ENCODE results near the gene H19. TPM values are rescaled to one million over a fixed set of nuclear protein-coding genes. Genes with fewer than 3 reads are reported as not detected.
A peak's percentile ranks its signal among the peaks of the same experiment; 100 is the strongest.

The H19 gene
- total and polyA plus RNA-seq, 4 donors, result 49.1 to 1,932 (median 181) TPM

DNA sequence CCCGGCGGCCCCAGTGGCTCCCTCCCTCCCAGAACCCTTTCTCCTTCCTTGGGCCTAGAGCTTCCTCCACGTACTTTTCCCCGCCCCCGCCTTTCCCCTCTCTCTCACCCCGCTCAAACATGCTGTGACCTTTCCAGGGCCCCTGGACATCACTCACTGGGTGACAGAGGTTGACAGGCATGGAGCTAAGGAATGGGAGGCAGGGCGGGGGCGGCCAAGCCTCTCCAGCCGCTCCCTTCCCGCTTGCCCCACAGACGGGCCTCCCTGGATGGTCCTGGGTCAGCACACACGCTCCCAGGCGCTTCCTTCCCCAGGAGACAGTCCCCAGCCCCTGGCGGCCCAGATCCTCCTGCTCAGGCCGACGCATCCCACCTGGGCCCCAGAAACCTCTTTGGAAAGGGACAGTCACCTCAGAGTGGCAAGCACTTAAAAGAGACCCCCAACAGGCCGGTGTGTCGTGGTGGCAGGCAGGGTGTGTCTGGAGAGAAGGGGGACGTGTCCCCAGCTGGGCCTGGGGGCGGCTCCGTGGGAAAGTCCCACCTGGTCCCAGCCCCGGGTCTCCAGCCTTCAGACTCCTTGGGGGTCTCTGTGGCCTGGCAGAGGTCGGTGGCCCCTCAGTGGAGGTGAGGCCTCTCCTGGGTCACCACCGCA, 8.8 kb downstream of the H19 start:
- no peaks in the 10 kb centered on the region for H3K36me3 ChIP-seq (ENCODE audit: control insufficient read depth in 4 of 4, insufficient read depth in 4 of 4, low read length in 4 of 4)
- H3K27me3 ChIP-seq (ENCODE audit: control insufficient read depth in 3 of 3, insufficient read depth in 3 of 3, low read length in 2 of 3), result no peaks in the 10 kb centered on the region
- DNase-seq, result peak; percentile 11 to 30 (median 27)
- no peak overlapping the region for H3K27ac ChIP-seq (ENCODE audit: low read depth in 1 of 2, low read length in 1 of 2)
- H3K4me1 ChIP-seq (ENCODE audit: control insufficient read depth in 5 of 5, insufficient read depth in 5 of 5, low read length in 5 of 5), result no peaks in the 10 kb centered on the region
- 68 to 71% methylated on average over 9 to 12 of the region's 24 CpGs for WGBS, 2 donors
- no peak overlapping the region for H3K9ac ChIP-seq (ENCODE audit: insufficient read depth in 1 of 2, low read length in 2 of 2)
- ATAC-seq (ENCODE audit: insufficient read depth, low FRiP score), result no peak
- TF ChIP-seq, protein P1, sequence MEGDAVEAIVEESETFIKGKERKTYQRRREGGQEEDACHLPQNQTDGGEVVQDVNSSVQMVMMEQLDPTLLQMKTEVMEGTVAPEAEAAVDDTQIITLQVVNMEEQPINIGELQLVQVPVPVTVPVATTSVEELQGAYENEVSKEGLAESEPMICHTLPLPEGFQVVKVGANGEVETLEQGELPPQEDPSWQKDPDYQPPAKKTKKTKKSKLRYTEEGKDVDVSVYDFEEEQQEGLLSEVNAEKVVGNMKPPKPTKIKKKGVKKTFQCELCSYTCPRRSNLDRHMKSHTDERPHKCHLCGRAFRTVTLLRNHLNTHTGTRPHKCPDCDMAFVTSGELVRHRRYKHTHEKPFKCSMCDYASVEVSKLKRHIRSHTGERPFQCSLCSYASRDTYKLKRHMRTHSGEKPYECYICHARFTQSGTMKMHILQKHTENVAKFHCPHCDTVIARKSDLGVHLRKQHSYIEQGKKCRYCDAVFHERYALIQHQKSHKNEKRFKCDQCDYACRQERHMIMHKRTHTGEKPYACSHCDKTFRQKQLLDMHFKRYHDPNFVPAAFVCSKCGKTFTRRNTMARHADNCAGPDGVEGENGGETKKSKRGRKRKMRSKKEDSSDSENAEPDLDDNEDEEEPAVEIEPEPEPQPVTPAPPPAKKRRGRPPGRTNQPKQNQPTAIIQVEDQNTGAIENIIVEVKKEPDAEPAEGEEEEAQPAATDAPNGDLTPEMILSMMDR (IDR thresholded peaks at IDR 0.05; ENCODE audit: control extremely low read depth, extremely low read depth), result no peak
- H3K9me3 ChIP-seq (ENCODE audit: control insufficient read depth in 4 of 4, insufficient read depth in 3 of 4, low read length in 3 of 4), result no peaks in the 10 kb centered on the region
- H3K4me3 ChIP-seq, result no peak overlapping the region

- Histone ChIP-seq H3K36me3 (ENCODE audit: control insufficient read depth in 4 of 4, insufficient read depth in 4 of 4, low read length in 4 of 4) (no peaks in the 10 kb centered on the region), H3K4me1 (ENCODE audit: control insufficient read depth in 5 of 5, insufficient read depth in 5 of 5, low read length in 5 of 5) (no peaks in the 10 kb centered on the region), H3K27ac (ENCODE audit: low read depth in 1 of 2, low read length in 1 of 2) (no peak overlapping the region), H3K27me3 (ENCODE audit: control insufficient read depth in 3 of 3, insufficient read depth in 3 of 3, low read length in 2 of 3) (no peaks in the 10 kb centered on the region), H3K9me3 (ENCODE audit: control insufficient read depth in 4 of 4, insufficient read depth in 3 of 4, low read length in 3 of 4) (no peaks in the 10 kb centered on the region), H3K4me3 (no peak overlapping the region), H3K9ac (ENCODE audit: insufficient read depth in 1 of 2, low read length in 2 of 2) (no peak overlapping the region)
- no peak for ATAC-seq (ENCODE audit: insufficient read depth, low FRiP score)
- no peak for DNase-seq
- no CpG with 5 or more reads among the region's 11 CpGs for WGBS, 2 donors
- TF ChIP-seq, protein P1 (IDR thresholded peaks at IDR 0.05; ENCODE audit: control extremely low read depth, extremely low read depth), result no peak
Observed at GRCh38 chr11:1988174-1988573, 9.5 kb downstream of the H19 start.

DNA sequence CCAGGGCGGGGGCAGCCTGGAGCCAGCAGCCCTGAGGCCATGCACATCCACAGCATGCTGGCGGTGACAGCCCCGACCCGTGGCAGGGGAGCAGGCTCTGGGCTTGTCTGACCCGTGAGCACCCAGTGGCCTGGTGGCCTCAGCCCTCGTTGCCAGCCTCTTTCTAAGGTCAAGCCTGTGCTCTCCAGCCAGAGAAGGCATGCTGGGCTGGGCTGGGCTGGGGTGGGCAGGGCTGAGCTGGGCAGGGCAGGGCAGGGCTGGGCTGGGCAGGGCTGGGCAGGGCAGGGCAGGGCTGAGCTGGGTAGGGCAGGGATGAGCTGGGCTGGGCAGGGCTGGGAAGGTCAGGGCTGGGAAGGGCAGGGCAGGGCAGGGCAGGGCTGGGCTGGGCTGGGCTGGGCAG, 10.6 kb downstream of the H19 start:
- H3K9me3 ChIP-seq (ENCODE audit: control insufficient read depth in 4 of 4, insufficient read depth in 3 of 4, low read length in 3 of 4), result no peaks in the 10 kb centered on the region
- H3K4me1 ChIP-seq (ENCODE audit: control insufficient read depth in 5 of 5, insufficient read depth in 5 of 5, low read length in 5 of 5), result no peaks in the 10 kb centered on the region
- H3K4me3 ChIP-seq, result no peak overlapping the region
- H3K9ac ChIP-seq (ENCODE audit: insufficient read depth in 1 of 2, low read length in 2 of 2), result no peak overlapping the region
- no peak for DNase-seq
- WGBS, 2 donors, result no CpG with 5 or more reads among the region's 6 CpGs
- no peaks in the 10 kb centered on the region for H3K36me3 ChIP-seq (ENCODE audit: control insufficient read depth in 4 of 4, insufficient read depth in 4 of 4, low read length in 4 of 4)
- no peak for ATAC-seq (ENCODE audit: insufficient read depth, low FRiP score)
- no peaks in the 10 kb centered on the region for H3K27me3 ChIP-seq (ENCODE audit: control insufficient read depth in 3 of 3, insufficient read depth in 3 of 3, low read length in 2 of 3)
- TF ChIP-seq, protein P1 (IDR thresholded peaks at IDR 0.05; ENCODE audit: control extremely low read depth, extremely low read depth), result no peak
- no peak overlapping the region for H3K27ac ChIP-seq (ENCODE audit: low read depth in 1 of 2, low read length in 1 of 2)

DNA sequence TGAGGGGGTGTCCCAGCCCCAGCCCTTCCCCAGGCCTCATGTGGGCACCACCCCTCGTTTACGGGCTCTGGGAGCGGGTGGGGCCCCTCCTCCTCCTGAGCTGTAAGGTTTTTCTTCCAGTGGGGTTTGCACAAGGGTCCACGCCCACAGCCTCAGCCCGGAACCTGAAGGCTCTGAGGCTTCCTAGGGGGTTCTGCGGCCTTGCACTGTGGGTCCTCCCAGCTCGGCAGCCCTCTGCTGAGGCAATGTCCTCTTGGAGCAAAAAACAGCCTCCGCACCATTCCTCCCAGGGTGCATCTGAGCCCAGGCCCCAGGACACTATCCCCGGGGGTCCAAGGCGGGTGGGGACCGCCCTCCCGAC, 14.1 kb downstream of the H19 start:
- DNase-seq, result no peak
- TF ChIP-seq, protein P1 (IDR thresholded peaks at IDR 0.05; ENCODE audit: control extremely low read depth, extremely low read depth), result no peak
- no peak for ATAC-seq (ENCODE audit: insufficient read depth, low FRiP score)
- Histone ChIP-seq H3K27me3 (ENCODE audit: control insufficient read depth in 3 of 3, insufficient read depth in 3 of 3, low read length in 2 of 3) (no peaks in the 10 kb centered on the region), H3K4me3 (no peak overlapping the region), H3K27ac (ENCODE audit: low read depth in 1 of 2, low read length in 1 of 2) (no peak overlapping the region), H3K4me1 (ENCODE audit: control insufficient read depth in 5 of 5, insufficient read depth in 5 of 5, low read length in 5 of 5) (no peaks in the 10 kb centered on the region), H3K9me3 (ENCODE audit: control insufficient read depth in 4 of 4, insufficient read depth in 3 of 4, low read length in 3 of 4) (no peaks in the 10 kb centered on the region), H3K9ac (ENCODE audit: insufficient read depth in 1 of 2, low read length in 2 of 2) (no peak overlapping the region), H3K36me3 (ENCODE audit: control insufficient read depth in 4 of 4, insufficient read depth in 4 of 4, low read length in 4 of 4) (no peaks in the 10 kb centered on the region)
- WGBS, 2 donors, result 85 to 94% methylated on average over 8 to 12 of the region's 12 CpGs

Measured in lung (tissue), 12 donors.